Cerebellar nuclear complex (tissue), 1 donor: ENCODE data around the gene MAPT.

Experiments
- DNase-seq, 2 experiments: peaks; one replicate each; lab custom pipeline; 2025; lab: John Stamatoyannopoulos, UW

The MAPT gene

DNA sequence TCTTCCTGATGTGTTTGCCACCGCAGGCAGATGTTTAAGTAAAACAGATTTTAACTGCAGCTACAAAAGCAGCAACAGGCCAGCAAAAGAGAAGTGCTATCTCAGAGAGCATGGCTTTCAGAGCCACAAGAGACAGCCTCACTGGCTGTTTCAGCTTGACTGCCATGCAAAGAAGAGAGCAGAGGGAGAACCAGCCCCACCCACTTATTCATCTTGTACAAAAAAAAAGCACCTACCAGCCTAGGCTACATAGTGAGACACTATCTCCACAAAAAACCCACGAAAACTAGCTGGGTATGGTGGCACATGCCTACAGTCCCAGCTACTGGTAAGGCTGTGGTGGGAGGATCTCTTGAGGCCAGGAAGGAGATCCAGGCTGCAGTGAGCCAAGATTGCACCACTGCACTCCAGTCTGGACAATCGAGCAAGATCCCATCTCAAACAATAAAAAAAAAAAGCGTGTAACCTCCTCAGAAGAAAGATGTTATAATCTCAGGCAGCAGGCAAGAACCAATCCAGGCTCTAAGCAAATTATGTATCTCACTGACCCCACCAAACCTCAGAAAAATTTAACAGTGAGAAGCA, 134.7 kb downstream of the MAPT start:
- no peak for DNase-seq

- DNase-seq = no peak
These were observed 135.3 kb downstream of the MAPT start for GRCh38 chr17:46029627-46030026.

- DNase-seq = no peak
These were observed 136.4 kb downstream of the MAPT start for GRCh38 chr17:46030752-46031151.

GRCh38 chr17:46031440-46031839, 137.1 kb downstream of the MAPT start:
- DNase-seq = no peak

DNA sequence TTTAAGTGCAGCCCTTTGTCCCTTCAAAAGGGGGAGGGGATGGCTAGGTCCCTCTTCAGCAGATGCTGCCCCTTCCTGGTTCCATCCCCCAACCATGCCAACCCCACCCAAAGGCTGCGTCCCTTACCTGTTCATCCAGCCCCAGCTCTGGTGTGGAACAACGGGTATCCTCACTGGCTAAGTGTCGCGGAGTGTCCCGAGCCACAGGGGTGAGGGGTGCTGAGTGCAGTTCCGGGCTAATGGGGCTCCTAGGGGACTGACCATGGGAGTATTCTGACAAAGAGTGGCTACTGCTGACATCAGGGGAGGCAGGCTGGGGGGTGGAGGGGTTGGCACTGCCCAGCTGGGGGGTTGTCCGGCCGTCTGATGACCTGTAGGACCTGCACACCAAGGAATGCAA, 137.6 kb downstream of the MAPT start:
- no peak for DNase-seq

DNA sequence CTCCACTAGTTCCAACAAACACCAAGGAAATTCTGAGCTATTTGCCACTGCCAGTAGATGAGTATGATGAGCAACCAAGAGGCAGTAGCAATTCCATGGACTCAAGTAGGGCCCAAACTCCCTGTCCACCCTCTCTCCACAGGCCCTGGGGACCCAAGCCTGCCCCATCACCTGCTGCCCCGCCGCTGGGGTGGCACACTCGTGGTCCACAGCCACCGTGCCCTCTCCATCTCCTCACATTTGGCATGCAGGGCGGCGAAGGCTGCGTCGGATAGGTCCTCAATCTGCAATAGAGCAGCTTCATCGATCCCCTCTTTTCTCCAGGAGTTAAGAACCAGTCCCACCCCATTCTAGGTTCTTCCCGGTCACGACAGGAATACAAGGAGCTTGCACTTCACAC, 138.6 kb downstream of the MAPT start:
- DNase-seq = no peak

DNA sequence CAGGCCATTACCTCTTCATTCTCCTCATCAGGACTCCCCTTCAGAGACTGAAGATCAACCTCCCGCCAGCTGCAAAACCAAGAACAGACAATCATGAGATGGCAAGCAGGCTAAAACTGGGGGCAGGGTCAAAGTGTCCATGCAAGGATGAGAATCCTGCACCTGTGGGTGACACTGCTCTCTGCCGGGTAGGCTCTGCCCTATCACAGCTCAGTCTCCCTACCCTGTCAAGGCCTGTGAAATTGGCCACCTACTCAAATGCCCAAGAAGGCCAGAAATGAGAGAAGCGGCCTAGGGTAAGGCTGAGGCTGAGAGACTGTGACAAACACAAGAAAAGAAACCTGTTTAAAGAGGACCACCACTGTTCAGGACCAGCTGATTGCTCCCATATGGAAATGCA, 139.0 kb downstream of the MAPT start:
- DNase-seq = no peak

DNA sequence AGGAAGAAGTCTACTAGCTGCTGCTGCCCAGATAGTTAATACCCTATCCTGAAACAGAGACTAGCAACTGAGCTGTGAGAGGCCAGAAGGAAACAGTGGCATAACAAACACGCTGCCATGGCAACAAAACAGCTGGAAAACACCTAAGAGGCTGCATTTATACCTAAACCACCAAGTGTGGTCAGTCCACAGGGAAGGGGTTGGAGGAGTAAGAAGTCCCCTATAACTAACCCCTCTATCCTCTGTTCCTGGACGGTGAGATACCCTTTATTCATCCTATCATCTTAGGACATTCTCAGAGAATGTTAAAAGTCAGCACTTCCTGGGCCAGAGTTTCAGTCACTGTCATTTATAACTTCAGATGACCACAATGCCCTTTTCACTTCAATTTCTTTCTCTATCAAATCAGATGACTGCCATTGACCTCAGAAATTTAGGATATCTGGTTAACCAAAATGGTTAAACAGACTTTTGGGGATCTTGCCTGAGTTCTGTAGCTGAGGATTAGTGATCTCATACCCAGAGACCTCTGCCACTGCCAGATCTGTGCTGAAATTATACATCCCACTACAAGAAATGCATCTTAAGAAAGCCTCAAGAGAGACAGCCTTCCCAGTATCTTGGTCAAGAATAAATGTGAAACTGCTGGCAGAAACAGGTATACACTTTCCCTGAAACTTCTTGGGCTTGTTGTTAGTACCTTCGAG, 140.9 kb downstream of the MAPT start:
- no peak for DNase-seq

DNA sequence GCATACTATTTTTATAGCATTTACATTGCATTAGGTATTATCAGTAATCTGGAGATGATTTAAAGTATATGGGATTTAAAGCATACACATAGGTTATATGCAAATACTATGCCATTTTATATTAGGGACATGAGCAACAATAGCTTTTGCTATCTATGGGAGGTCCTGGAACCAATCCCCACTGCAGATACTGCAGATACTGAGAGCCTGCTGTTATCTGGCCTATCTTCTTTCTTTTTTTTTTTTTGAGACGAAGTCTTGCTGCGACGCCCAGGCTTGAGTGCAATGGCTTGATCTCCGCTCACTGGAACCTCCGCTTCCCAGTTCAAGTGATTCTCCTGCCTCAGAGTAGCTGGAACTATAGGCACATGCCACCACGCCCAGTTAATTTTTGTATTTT, 142.1 kb downstream of the MAPT start:
- peak in 1 of 2 experiments; percentile 47 for DNase-seq

GRCh38 chr17:46037722-46038255, 143.4 kb downstream of the MAPT start:
- no peak for DNase-seq

- DNase-seq = no peak
These were observed 144.1 kb downstream of the MAPT start for GRCh38 chr17:46038414-46038813.

DNA sequence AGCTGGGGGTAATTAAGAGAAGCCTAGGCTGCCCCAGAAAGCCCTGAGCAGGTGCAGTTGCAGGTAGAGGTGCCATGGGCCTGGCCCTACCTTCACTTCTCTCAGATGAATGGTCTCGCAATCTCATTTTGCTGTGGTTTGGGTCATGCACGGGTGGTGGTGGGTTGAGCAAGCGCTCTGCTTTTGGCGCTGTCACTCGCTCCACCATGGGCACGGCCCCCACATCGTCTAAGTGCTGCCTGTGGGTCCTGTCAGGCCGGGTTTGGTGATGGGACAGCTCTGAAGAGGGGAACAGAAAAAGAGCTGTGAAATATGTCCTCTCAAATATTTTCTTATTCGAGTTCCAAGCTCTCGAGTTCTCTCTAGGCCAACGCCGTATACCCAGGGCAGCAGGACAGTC, 144.6 kb downstream of the MAPT start:
- DNase-seq = no peak

DNA sequence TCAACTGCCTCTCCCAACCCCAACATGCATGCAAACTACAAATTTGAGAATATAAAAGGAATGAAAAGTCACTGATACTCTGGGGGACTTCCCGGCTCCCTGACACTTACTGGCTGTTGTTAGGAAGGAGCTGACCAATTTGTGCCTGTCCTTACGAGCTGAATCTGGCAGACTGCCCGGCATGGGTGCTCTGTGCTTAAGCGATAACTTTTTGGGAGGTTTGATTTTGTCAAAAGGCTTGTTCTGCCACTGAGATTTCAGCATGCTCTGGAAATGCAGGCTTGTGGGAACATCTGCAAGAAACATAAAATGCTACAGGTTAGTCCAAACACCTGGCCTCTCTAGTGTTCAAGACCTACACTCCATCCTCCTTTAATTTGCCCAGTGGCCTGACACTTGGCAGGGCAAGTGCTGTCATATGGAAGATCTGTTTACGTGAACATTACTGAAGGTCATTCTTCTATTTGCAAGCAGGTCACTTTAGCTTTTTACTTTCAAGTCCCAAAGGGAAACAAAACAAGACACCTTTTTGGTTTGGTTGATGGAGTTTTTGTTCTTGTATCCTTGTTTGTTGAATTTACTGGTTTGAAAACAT, 145.3 kb downstream of the MAPT start:
- DNase-seq = no peak

DNA sequence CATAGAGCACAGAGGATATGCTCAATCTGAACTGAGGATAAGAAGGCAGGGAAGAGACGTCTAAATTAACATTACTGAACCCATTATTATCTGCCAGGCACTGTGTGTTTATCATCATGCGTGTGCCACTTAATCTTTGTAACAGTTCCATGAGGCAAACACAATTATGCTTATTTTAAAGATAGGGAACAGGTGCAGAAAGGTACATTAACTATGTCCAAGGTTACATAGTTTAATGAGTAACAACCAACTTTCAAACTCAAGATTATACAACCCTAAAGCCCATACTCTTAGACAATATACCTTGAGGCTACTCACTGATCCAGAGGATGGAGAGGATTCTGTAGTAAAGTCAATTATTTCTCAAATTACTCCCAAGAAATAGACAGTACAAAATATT, 147.9 kb downstream of the MAPT start:
- no peak for DNase-seq

- DNase-seq = no peak
These were observed 148.6 kb downstream of the MAPT start for GRCh38 chr17:46042925-46043324.

DNA sequence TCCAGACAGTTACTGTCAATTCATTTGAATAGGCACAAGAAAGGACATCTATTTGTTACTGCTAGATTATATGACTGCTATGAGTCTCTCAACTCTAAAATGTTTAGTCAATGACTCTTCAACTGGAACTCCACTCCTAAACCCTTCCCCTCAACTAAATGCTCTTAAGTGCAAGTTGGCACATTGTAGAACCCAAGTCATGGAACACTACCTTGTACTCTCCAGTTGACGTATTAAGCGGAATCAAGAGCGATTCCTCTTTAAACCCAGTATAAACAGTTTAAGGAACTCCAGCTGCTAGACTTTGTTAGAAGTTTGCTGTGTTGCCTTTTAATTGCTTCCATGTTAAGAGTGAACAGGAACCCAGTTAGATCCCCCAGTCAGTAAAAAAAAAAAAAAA, 149.3 kb downstream of the MAPT start:
- no peak for DNase-seq

- peak in 1 of 2 experiments; percentile 23 for DNase-seq
These were observed 150.1 kb downstream of the MAPT start for GRCh38 chr17:46044286-46044928.

DNA sequence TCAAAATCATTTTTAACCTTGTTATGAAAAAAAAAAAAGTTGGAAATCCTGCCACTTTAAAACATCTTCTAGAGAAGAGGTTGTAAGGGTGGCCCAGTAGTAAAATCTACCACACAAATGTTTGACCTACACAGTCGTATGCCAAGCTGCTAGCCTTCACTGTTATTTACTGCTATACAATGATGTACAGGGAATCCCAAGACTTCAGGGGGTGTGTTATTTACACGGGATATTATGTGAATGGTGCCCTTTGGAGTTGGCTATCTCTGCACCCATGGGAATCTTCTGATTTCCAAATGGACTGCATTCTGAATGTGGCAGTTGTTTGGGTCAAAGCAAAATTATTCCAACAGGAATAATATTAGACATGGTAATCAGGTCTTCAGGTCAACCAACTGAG, 150.6 kb downstream of the MAPT start:
- no peak for DNase-seq

DNA sequence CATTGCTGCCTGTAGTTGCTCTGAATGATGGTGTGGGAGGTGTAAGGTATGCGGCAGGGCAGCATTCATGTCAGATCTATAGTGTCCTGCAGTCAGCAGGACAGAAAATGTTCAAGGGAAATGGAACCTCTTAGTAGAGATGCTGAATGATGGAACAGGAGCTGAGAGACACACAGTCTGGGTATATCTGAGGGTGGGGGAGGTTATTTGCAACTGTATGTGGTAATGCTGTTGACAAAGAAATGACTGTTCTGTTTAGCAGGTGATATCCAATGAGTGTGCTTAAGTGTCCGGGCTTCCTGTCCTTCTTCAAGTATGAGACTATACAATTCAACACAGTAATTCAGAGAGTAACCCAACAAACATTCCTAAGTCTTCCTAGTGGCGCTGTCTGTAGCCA, 151.3 kb downstream of the MAPT start:
- DNase-seq = no peak

DNA sequence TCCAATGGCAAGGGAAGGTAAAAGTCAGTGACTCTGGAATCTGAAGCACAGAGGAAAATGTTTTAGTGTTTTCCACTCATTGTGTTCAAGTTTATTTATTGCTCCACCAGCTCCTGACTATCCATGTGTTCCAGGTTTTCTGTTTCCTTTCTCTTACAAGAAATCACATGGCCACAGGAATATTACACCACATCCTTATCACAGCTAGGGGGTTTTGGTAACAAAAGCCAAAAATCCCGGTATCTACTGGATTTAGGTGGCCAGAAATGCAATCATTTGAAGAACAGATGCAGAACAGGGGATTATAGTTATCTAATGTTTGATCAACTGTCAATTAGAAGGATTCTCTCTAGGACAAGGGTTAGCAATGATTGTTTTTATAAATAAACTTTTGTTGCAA, 152.6 kb downstream of the MAPT start:
- no peak for DNase-seq

DNA sequence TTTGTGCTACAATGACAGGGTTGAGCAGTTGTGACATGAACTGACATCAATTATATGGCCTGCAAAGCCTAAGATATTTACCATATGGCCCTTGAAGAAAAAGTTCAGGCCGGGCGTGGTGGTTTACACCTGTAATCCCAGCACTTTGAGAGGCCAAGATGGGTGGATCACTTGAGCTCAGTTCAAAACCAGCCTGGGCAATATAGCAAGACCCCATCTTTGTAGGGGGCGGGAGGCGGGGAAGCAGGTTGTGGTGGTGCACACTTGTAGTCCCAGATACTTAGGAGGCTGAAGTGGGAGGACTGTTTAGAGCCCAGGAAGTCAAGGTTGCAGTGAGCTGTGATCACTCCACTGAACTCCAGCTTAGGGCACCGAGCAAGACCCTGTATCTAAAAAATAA, 153.0 kb downstream of the MAPT start:
- DNase-seq = no peak

DNA sequence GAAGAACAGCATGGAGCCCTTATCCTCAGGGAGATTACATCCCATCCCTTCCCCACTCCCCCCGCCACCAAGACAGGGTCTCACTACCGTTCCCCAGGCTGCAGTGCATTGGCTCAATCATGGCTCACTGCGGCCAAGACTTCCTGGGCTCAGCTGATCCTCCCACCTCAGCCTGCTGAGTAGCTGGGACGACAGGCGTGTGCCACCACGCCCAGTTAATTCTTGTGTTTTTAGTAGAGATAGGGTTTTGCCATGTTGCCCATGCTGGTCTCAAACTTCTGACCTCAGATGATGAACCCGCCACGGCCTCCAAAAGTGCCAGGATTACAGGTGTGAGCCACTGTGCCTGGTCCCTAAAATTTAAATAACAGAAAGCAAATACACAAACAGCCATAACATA, 153.5 kb downstream of the MAPT start:
- no peak for DNase-seq

- no peak for DNase-seq
These were observed 155.3 kb downstream of the MAPT start for GRCh38 chr17:46049656-46050055.
